Thyroid gland (tissue), 4 donors: Measurements from ENCODE around the gene OR2A5. TPM values are rescaled to one million over a fixed set of nuclear protein-coding genes. Genes with fewer than 3 reads are reported as not detected.

ENCODE experiments used
- DNase-seq, 2 donors: peaks; one replicate each; pipeline ENCODE4 v3.0.0-alpha.2; 2019
- H3K27ac ChIP-seq, 3 donors: fragments of 200-600 bp; sonication (generic); 1 replicate in 2 of 3; 2 replicates in 1 of 3; pipeline ENCODE4 v1.5.1; 2016 to 2019; ENCODE audit warnings: mild to moderate bottlenecking in 1 of 3, moderate library complexity in 1 of 3
- H3K27me3 ChIP-seq: fragments of 200-600 bp; sonication (generic); one replicate; pipeline ENCODE4 v1.5.1; 2019
- H3K36me3 ChIP-seq, 2 donors: fragments of 200-600 bp; sonication (generic); one replicate each; pipeline ENCODE4 v1.5.1; 2016 to 2019
- H3K4me1 ChIP-seq, 2 donors: fragments of 200-600 bp; sonication (generic); one replicate each; pipeline ENCODE4 v1.5.1; 2017 to 2019
- H3K4me3 ChIP-seq, 3 donors: fragments of 200-600 bp; sonication (generic); replicated peaks in 1 of 3; 1 replicate in 2 of 3; 2 replicates in 1 of 3; pipeline ENCODE4 v1.5.1; 2016; ENCODE audit warnings: mild to moderate bottlenecking in 1 of 3
- H3K9me3 ChIP-seq: fragments of 200-600 bp; sonication (generic); one replicate; pipeline ENCODE4 v1.5.1; 2017
- CTCF ChIP-seq, 6 experiments: fragments of 200-600 bp in 3 of 6; fragments of 450-650 bp in 3 of 6; sonication (generic) in 3 of 6; IDR thresholded peaks; one replicate each; pipeline ENCODE4 v1.5.1; 2016 to 2019; ENCODE audit warnings: antibody characterized with exemption in 6 of 6, mild to moderate bottlenecking in 2 of 6, inconsistent platforms in 1 of 6, moderate library complexity in 1 of 6
- POLR2A ChIP-seq, 2 donors: fragments of 450-650 bp; IDR thresholded peaks; one replicate each; pipeline ENCODE4 v1.6.1; 2017; ENCODE audit warnings: antibody characterized with exemption in 2 of 2, mild to moderate bottlenecking in 2 of 2, moderate library complexity in 1 of 2
- WGBS, 2 donors: methylation state at CpG; one replicate each; pipeline ENCODE4 v1.1.5; 2017; 5-methylcytosine and 5-hydroxymethylcytosine counted together
- intact Hi-C: fragments of 100-400 bp; cut with DNase I; formaldehyde crosslinking; loops from one replicate; pipeline ENCODE4 v1.15.1; 2023
- total RNA-seq, 4 donors: library from RNA; depleted of rRNA; stranded (reverse); fragments of >200 nt; gene quantifications; one replicate each; pipeline ENCODE4 v1.2.3, GENCODE V29; 2016

The OR2A5 gene
- total RNA-seq, 4 donors from 2014 or later: not detected

GRCh38 chr7:144019457-144019856 is 29.3 kb upstream of the OR2A5 start:
- no peak overlapping the region for H3K27ac ChIP-seq
- no peaks in the 10 kb centered on the region for H3K27me3 ChIP-seq
- no peak overlapping the region for H3K4me3 ChIP-seq
- H3K4me1 ChIP-seq: peaks cover 4 to 5% of the 10 kb centered on the region in 2 donors
- DNase-seq: no peak
- no peaks in the 10 kb centered on the region for H3K9me3 ChIP-seq
- intact Hi-C loops: no loop called here
- no peaks in the 10 kb centered on the region for H3K36me3 ChIP-seq
- WGBS, 2 donors: 34 to 38% methylated on average over 2 of the region's 2 CpGs
- no peak for TF ChIP-seq POLR2A (IDR thresholded peaks at IDR 0.05)
- TF ChIP-seq CTCF (IDR thresholded peaks at IDR 0.05): no peak

- Histone ChIP-seq H3K4me3 (no peak overlapping the region), H3K27ac (no peak overlapping the region), H3K4me1 (peaks cover 4 to 5% of the 10 kb centered on the region in 2 donors), H3K36me3 (no peaks in the 10 kb centered on the region), H3K27me3 (no peaks in the 10 kb centered on the region), H3K9me3 (no peaks in the 10 kb centered on the region)
- TF ChIP-seq POLR2A (IDR thresholded peaks at IDR 0.05): no peak
- no peak for TF ChIP-seq CTCF (IDR thresholded peaks at IDR 0.05)
- intact Hi-C loops: no loop called here
- DNase-seq: no peak
- 75 to 77% methylated on average over 3 of the region's 3 CpGs for WGBS, 2 donors
Observed at GRCh38 chr7:144020340-144020739, 28.4 kb upstream of the OR2A5 start.

- TF ChIP-seq CTCF (IDR thresholded peaks at IDR 0.05) (no peak), POLR2A (IDR thresholded peaks at IDR 0.05) (no peak)
- intact Hi-C loops: no loop called here
- no peak overlapping the region for H3K4me3 ChIP-seq
Observed at GRCh38 chr7:144022169-144022568, 26.6 kb upstream of the OR2A5 start.

GRCh38 chr7:144023171-144023827 is 25.4 kb upstream of the OR2A5 start:
- no peak for DNase-seq
- 93 to 95% methylated on average over 4 of the region's 4 CpGs for WGBS, 2 donors
- Histone ChIP-seq H3K4me3 (no peak overlapping the region), H3K27me3 (no peaks in the 10 kb centered on the region), H3K4me1 (peaks cover 4 to 5% of the 10 kb centered on the region in 2 donors), H3K27ac (no peak overlapping the region), H3K36me3 (no peaks in the 10 kb centered on the region), H3K9me3 (no peaks in the 10 kb centered on the region)
- intact Hi-C loops: no loop called here
- TF ChIP-seq POLR2A (IDR thresholded peaks at IDR 0.05) (no peak), CTCF (IDR thresholded peaks at IDR 0.05) (no peak)

More at GRCh38 chr7:144022169-144022568, 26.6 kb upstream of the OR2A5 start:
- peaks cover 4 to 5% of the 10 kb centered on the region in 2 donors for H3K4me1 ChIP-seq
- H3K27ac ChIP-seq: no peak overlapping the region
- H3K27me3 ChIP-seq: no peaks in the 10 kb centered on the region
- H3K36me3 ChIP-seq: no peaks in the 10 kb centered on the region
- H3K9me3 ChIP-seq: no peaks in the 10 kb centered on the region
- no peak for DNase-seq

GRCh38 chr7:144024213-144024612 is 24.5 kb upstream of the OR2A5 start:
- no peak overlapping the region for H3K4me3 ChIP-seq
- DNase-seq: no peak
- no peaks in the 10 kb centered on the region for H3K9me3 ChIP-seq
- peaks cover 4% of the 10 kb centered on the region in 2 donors for H3K4me1 ChIP-seq
- intact Hi-C loops: no loop called here
- no peaks in the 10 kb centered on the region for H3K27me3 ChIP-seq
- peak overlapping the region in 1 of 3 donors; percentile 24 for H3K27ac ChIP-seq
- WGBS, 2 donors: 72 to 80% methylated on average over 3 of the region's 3 CpGs
- H3K36me3 ChIP-seq: no peaks in the 10 kb centered on the region
- TF ChIP-seq POLR2A (IDR thresholded peaks at IDR 0.05) (no peak), CTCF (IDR thresholded peaks at IDR 0.05) (no peak)
